Measurements from ENCODE around the gene CIAO3.
A peak's percentile ranks its signal among the peaks of the same experiment; 100 is the strongest.
"Not testable (repeated sequence)": the region's sequence is repeated elsewhere in the genome, so short reads cannot be mapped to it uniquely, and the experiment has no call there.

CIAO3 gene

DNA sequence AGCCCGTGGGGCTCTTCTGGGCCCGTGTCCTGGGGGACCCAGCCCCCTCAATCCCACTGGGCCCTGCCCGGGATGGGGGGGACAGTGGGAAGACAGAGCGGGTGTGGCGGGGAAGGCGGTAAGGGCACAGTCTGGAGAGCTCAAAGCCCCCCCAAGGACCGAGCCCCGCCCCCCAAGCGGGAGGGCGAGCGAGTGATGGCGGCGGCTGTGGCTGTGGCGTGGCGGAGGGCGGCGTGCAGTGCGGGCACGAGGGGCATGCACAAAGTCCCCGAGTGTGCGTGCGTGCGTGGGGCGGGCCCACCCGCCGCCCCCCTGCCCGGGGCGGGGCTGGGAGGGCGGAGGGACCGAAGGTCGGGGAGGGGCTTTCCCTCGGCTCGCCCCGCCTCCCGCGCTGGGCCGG is 47.0 kb downstream of the CIAO3 start:
- no peak overlapping the region for H3K4me3 ChIP-seq (ENCODE audit: low read depth, low read length)
- no peak for DNase-seq (ENCODE audit: low read depth)
- TF ChIP-seq, protein P1, sequence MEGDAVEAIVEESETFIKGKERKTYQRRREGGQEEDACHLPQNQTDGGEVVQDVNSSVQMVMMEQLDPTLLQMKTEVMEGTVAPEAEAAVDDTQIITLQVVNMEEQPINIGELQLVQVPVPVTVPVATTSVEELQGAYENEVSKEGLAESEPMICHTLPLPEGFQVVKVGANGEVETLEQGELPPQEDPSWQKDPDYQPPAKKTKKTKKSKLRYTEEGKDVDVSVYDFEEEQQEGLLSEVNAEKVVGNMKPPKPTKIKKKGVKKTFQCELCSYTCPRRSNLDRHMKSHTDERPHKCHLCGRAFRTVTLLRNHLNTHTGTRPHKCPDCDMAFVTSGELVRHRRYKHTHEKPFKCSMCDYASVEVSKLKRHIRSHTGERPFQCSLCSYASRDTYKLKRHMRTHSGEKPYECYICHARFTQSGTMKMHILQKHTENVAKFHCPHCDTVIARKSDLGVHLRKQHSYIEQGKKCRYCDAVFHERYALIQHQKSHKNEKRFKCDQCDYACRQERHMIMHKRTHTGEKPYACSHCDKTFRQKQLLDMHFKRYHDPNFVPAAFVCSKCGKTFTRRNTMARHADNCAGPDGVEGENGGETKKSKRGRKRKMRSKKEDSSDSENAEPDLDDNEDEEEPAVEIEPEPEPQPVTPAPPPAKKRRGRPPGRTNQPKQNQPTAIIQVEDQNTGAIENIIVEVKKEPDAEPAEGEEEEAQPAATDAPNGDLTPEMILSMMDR (IDR thresholded peaks at IDR 0.05; ENCODE audit: control insufficient read depth, extremely low read depth, insufficient read depth): no peak

DNA sequence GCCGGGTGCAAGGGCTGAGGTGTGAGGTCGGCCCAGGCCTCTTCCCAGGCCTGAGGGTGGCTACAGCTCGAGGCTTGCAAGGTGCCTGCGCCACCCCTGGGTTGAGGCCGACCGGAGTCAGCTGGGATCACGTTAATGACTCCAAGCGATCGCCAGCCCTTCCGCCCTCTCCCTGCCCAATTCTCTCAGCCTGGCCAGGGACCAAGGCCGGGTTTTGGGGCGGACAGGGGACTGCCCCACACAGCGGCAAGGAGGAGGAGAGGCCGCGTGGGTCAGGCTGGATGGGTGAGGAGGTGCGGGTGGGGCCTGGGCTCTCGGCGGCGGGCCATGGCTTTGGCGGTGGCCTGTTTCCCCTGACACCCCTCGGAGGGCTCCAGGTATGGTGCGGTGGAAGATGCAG is 47.4 kb downstream of the CIAO3 start:
- no peak overlapping the region for H3K4me3 ChIP-seq (ENCODE audit: low read depth, low read length)
- TF ChIP-seq, protein P1 (IDR thresholded peaks at IDR 0.05; ENCODE audit: control insufficient read depth, extremely low read depth, insufficient read depth): no peak
- DNase-seq (ENCODE audit: low read depth): no peak

DNA sequence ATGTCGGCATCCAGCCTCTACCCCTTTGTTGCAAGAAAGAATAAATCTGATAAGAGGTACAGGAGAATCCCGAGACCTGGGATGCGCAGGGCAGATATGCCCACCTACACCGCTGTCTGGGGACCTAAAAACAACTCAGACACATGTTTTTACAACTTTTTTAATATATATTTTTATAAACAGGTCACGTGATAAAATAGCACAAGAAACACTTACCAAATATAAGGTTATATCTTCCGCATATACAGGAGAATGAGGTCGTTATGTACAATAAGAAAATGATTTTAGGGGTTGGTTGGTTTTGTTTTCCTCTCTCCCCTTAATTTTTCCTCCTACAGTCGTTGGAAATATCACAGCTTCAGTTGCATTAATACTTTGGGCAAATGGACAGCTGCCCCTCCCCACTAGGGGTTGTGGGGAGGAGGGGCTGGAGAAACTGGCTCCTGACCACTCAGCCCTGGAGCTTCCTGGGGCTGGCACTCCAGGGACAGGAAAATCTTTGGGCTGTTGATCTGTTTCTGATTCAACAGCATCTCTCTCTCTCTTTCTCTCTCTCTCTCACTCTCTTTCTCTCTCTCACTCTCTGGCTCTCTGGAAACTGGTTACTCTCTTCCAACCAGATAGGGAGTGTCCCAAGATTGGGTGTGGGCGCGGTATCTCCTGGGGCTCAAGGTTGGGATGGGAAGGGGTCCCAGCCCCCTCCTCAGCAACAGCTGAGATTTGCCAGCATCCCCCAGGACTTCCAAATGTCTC is 48.3 kb downstream of the CIAO3 start:
- TF ChIP-seq, protein P1 (IDR thresholded peaks at IDR 0.05; ENCODE audit: control insufficient read depth, extremely low read depth, insufficient read depth): no peak
- no peak overlapping the region for H3K4me3 ChIP-seq (ENCODE audit: low read depth, low read length)
- DNase-seq (ENCODE audit: low read depth): no peak

DNA sequence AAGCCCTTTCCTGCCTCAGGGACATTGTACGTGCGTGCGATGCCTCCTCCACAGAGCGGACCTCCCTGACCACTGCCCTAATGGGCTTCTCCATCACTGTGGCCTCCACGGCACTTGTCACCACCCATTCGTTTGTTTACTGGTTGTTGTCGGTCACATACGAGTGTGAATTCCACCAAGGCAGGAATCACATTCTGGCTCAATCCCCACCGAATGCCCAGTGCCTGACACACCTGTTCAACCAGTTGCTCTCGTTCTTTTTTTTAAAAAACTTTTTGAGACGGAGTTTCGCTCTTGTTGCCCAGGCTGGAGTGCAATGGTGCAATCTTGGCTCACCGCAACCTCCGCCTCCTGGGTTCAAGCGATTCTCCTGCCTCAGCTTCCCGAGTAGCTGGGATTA is 49.6 kb downstream of the CIAO3 start:
- not testable (repeated sequence) for DNase-seq (ENCODE audit: low read depth); H3K4me3 ChIP-seq (ENCODE audit: low read depth, low read length)

DNA sequence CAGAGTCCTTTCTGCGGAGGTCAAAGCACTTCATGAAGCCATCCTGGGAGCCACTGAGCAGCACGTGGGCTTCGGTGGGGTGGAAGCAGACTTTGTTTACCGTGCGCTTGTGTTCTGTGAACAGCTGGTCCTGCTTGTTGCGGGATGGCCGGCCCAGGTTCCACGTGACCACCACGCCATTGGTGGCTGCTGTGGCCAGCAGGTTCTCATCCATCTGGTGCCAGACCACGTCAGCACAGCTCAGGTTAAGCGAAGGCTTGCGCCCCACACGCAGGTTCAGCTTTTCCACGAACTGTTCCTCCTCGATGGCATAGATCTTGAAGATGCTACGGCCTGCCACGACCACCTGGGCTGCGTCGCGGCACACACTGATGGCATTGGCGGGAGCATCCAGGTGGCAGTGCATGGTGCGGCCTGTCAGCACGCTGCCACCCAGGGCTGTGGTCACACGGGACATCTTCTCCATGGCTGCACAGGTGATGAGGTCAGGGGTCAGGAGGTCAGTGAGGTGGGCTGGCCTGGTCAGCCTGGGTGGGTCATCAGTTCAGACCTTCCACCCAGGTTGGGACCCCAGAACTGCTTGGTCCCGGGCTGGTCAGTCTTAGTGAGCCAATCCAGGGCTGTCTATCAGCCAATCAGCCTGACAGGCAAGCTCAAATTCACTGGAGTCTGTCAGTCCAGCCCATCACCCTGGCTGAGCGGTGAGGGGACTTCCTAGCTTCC is 51.5 kb downstream of the CIAO3 start:
- TF ChIP-seq, protein P1 (IDR thresholded peaks at IDR 0.05; ENCODE audit: control insufficient read depth, extremely low read depth, insufficient read depth): no peak
- no peak for DNase-seq (ENCODE audit: low read depth)
- H3K4me3 ChIP-seq (ENCODE audit: low read depth, low read length): peak overlapping the region; percentile 98

DNA sequence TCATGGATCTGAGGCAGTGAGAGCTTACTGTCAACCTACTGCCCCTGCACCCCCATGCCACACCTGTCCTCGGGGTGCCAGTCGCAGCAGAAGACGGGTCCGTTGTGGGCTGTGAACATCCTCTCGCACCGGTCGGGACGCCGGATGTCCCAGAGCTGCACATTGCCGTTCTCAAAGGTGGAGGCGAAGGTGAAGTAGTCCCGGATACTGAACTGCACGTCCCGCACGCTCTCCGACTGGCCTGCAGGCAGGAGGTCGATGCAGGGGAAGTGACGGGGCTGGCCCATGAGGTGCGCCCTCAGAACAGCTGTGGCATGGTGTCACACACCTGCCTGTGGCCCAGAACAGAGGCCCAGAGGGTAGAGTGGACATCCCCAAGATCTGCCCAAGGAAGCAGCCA is 53.3 kb downstream of the CIAO3 start:
- H3K4me3 ChIP-seq (ENCODE audit: low read depth, low read length): no peak overlapping the region
- TF ChIP-seq, protein P1 (IDR thresholded peaks at IDR 0.05; ENCODE audit: control insufficient read depth, extremely low read depth, insufficient read depth): no peak
- no peak for DNase-seq (ENCODE audit: low read depth)

DNA sequence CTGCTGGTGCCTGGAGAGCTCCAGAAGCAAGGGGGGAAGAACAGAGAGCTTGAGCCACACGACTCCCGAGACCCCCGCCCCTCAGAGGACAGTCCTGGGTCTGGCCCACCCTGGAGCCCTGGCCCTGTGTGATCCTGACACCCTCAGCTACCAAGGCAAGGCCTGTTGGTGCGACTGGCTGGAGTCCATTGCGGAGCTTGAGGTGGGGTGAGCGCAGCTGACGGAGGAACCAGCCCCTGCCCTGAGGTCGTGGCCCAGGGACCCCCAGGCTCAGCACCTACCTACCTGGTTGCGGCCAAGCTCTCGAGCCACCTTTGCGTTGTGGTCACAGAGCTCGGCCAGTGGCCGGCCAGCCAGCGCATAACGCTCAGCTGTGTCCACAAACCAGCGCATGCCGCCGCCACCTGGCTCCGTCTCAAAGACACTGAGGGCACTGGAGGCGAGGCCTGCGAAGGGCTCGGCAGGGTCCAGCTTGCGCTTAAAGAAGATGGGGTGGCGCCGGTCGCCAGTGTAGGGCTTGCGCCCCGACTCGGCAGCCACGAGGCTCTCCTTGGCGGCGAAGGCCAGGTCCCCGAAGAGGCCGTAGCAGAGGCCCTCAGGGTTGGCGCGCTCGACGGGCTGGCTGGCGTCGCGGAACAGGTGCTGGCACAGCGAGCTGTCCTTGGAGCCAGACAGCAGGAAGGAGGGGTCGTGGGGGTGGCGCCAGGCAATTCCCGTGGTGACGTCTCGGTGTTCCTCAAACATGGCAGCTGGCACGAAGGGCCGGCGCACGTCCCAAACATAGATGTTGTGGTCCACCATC is 54.1 kb downstream of the CIAO3 start:
- no peak for DNase-seq (ENCODE audit: low read depth)
- no peak overlapping the region for H3K4me3 ChIP-seq (ENCODE audit: low read depth, low read length)
- TF ChIP-seq, protein P1 (IDR thresholded peaks at IDR 0.05; ENCODE audit: control insufficient read depth, extremely low read depth, insufficient read depth): no peak

All from LNCaP clone FGC (cell line).